Aorta (tissue), 5 donors: ENCODE data around the gene CARM1. TPM values are rescaled to one million over a fixed set of nuclear protein-coding genes. Genes with fewer than 3 reads are reported as not detected.
"Not testable (repeated sequence)": the region's sequence is repeated elsewhere in the genome, so short reads cannot be mapped to it uniquely, and the experiment has no call there.

ENCODE experiments used
- ATAC-seq: fragments of 200-7000 bp; cut with Tn5 transposase; one replicate; pipeline ENCODE4 v1.9.1; 2022; ENCODE audit warnings: moderate library complexity; ENCODE audit not compliant: low FRiP score
- DNase-seq, 2 donors: peaks; one replicate each; pipeline ENCODE4 v3.0.0-alpha.2; 2020
- H3K27ac ChIP-seq, 2 donors: one replicate each; pipeline ENCODE4 v1.5.1; 2013; ENCODE audit warnings: low read length in 2 of 2, mild to moderate bottlenecking in 2 of 2, moderate library complexity in 2 of 2, control low read depth in 1 of 2, inconsistent platforms in 1 of 2, low read depth in 1 of 2
- H3K27me3 ChIP-seq, 2 donors: one replicate each; pipeline ENCODE4 v1.6.1; 2013; ENCODE audit warnings: control low read depth in 1 of 2, low read length in 1 of 2, mild to moderate bottlenecking in 1 of 2, moderate library complexity in 1 of 2; ENCODE audit not compliant: insufficient read depth in 2 of 2, control insufficient read depth in 1 of 2
- H3K36me3 ChIP-seq, 2 donors: one replicate each; pipeline ENCODE4 v1.6.1; 2013; ENCODE audit warnings: control low read depth in 1 of 2, low read length in 1 of 2, mild to moderate bottlenecking in 1 of 2; ENCODE audit not compliant: insufficient read depth in 2 of 2, control insufficient read depth in 1 of 2
- H3K4me1 ChIP-seq, 2 donors: one replicate each; pipeline ENCODE4 v1.6.1; 2013; ENCODE audit warnings: low read length in 2 of 2, control low read depth in 1 of 2, mild to moderate bottlenecking in 1 of 2, moderate library complexity in 1 of 2; ENCODE audit not compliant: insufficient read depth in 2 of 2, control insufficient read depth in 1 of 2
- H3K4me3 ChIP-seq, 2 donors: one replicate each; pipeline ENCODE4 v1.5.1; 2013; ENCODE audit warnings: low read length in 2 of 2, control low read depth in 1 of 2, mild to moderate bottlenecking in 1 of 2
- H3K9me3 ChIP-seq: one replicate; pipeline ENCODE4 v1.6.1; 2013; ENCODE audit warnings: mild to moderate bottlenecking, low read length; ENCODE audit not compliant: control insufficient read depth
- WGBS, 2 donors: extraction: QIAGEN DNeasy Blood & Tissue Kit; methylation state at CpG; one replicate each; pipeline ENCODE4 v1.1.7; 2013; 5-methylcytosine and 5-hydroxymethylcytosine counted together
- intact Hi-C, 2 donors: fragments of 100-400 bp; cut with DNase I; formaldehyde crosslinking; loops; one replicate each; pipeline versions ENCODE4 v1.14.2 to v1.15.0; 2022
- polyA plus RNA-seq, 2 donors: library from polyadenylated mRNA; stranded (reverse); fragments of 200-250 nt; gene quantifications; one replicate each; pipeline ENCODE4 v1.2.3, GENCODE V29; 2013
- total RNA-seq, 2 donors: library from RNA; stranded (reverse); fragmentation: NEBNext Ultra II Directional; extraction: Animal tissue kit (Norgen Biotek cat#: 25700); gene quantifications; one replicate each; pipeline ENCODE4 v1.2.1, GENCODE V29; 2021
- donor health status: healthy with polysubstance abuse.
- donor health status: Bipolar disorder and iron deficiency.
- donor health status: DM: no; HTN: no; CAD: no.
- donor health status: DM: no; HTN: no; CAD: no.
- donor health status: DM: yes; HTN: yes; CAD: no.

Gene CARM1
- total and polyA plus RNA-seq, 4 donors, result 11.5 to 41.4 (median 25.9) TPM

GRCh38 chr19:10855879-10856522 lies 15.4 kb upstream of the CARM1 start:
- no peak for ATAC-seq
- no peaks in the 10 kb centered on the region for H3K36me3 ChIP-seq
- no peak overlapping the region for H3K27ac ChIP-seq
- H3K4me3 ChIP-seq, result no peak overlapping the region
- intact Hi-C loops, result no loop called here
- no peaks in the 10 kb centered on the region for H3K27me3 ChIP-seq
- no peak for DNase-seq
- 69 to 71% methylated on average over 5 of the region's 5 CpGs for WGBS, 2 donors
- no peaks in the 10 kb centered on the region for H3K9me3 ChIP-seq
- H3K4me1 ChIP-seq, result no peaks in the 10 kb centered on the region

GRCh38 chr19:10856899-10857298 lies 14.5 kb upstream of the CARM1 start:
- intact Hi-C loops, H3K4me1 ChIP-seq, DNase-seq, H3K9me3 ChIP-seq, ATAC-seq, H3K27ac ChIP-seq, H3K36me3 ChIP-seq, H3K4me3 ChIP-seq, H3K27me3 ChIP-seq: not testable (repeated sequence)
- WGBS, 2 donors, result 90 to 93% methylated on average over 1 of the region's 1 CpG

GRCh38 chr19:10858204-10858828 lies 13.0 kb upstream of the CARM1 start:
- Histone ChIP-seq H3K9me3 (no peaks in the 10 kb centered on the region), H3K27me3 (no peaks in the 10 kb centered on the region), H3K27ac (no peak overlapping the region), H3K4me3 (no peak overlapping the region), H3K36me3 (no peaks in the 10 kb centered on the region), H3K4me1 (no peaks in the 10 kb centered on the region)
- no peak for ATAC-seq
- DNase-seq, result no peak
- WGBS, 2 donors, result 32% methylated on average over 4 of the region's 4 CpGs
- intact Hi-C loops, result no loop called here

- H3K36me3 ChIP-seq, result no peaks in the 10 kb centered on the region
- 65 to 68% methylated on average over 7 of the region's 7 CpGs for WGBS, 2 donors
- H3K4me3 ChIP-seq, result no peak overlapping the region
- intact Hi-C loops, result no loop called here
- no peaks in the 10 kb centered on the region for H3K27me3 ChIP-seq
- H3K27ac ChIP-seq, result no peak overlapping the region
- no peaks in the 10 kb centered on the region for H3K4me1 ChIP-seq
- H3K9me3 ChIP-seq, result no peaks in the 10 kb centered on the region
- ATAC-seq, result no peak
- DNase-seq, result no peak
Observed at GRCh38 chr19:10861103-10861651, 10.2 kb upstream of the CARM1 start.

- H3K9me3 ChIP-seq, result no peaks in the 10 kb centered on the region
- no peak overlapping the region for H3K4me3 ChIP-seq
Observed at GRCh38 chr19:10862561-10863106, 8.7 kb upstream of the CARM1 start.

GRCh38 chr19:10863107-10863717 lies 8.1 kb upstream of the CARM1 start:
- Histone ChIP-seq H3K36me3 (no peaks in the 10 kb centered on the region), H3K27ac (peak overlapping the region in 1 of 2 donors; percentile 39), H3K27me3 (no peaks in the 10 kb centered on the region), H3K9me3 (no peaks in the 10 kb centered on the region), H3K4me1 (no peaks in the 10 kb centered on the region), H3K4me3 (no peak overlapping the region)
- WGBS, 2 donors, result 19 to 28% methylated on average over 18 of the region's 18 CpGs
- ATAC-seq, result peak; percentile 56
- intact Hi-C loops, result loop anchor here in 1 of 2 donors (2.0 kb wide), 1 partner anchor 144 kb away; the partner anchor contains the start of gene DNM2
- DNase-seq, result peak in 1 of 2 donors; percentile 86

More at GRCh38 chr19:10862561-10863106, 8.7 kb upstream of the CARM1 start:
- WGBS, 2 donors, result 75 to 77% methylated on average over 6 of the region's 6 CpGs
- intact Hi-C loops, result loop anchor here in 1 of 2 donors (2.0 kb wide), 1 partner anchor 144 kb away; the partner anchor contains the start of gene DNM2
- ATAC-seq (peak; percentile 17), DNase-seq (no peak)
- Histone ChIP-seq H3K36me3 (no peaks in the 10 kb centered on the region), H3K4me1 (no peaks in the 10 kb centered on the region), H3K27ac (peak overlapping the region in 1 of 2 donors; percentile 10), H3K27me3 (no peaks in the 10 kb centered on the region)

GRCh38 chr19:10864538-10864899 lies 6.8 kb upstream of the CARM1 start:
- ATAC-seq (peak; percentile 86), DNase-seq (peak; percentile 89 to 96)
- no peak overlapping the region for H3K4me3 ChIP-seq
- H3K9me3 ChIP-seq, result no peaks in the 10 kb centered on the region
- H3K4me1 ChIP-seq, result no peaks in the 10 kb centered on the region
- intact Hi-C loops, result no loop called here
- no peaks in the 10 kb centered on the region for H3K27me3 ChIP-seq
- no peaks in the 10 kb centered on the region for H3K36me3 ChIP-seq
- 11 to 13% methylated on average over 6 of the region's 6 CpGs for WGBS, 2 donors
- no peak overlapping the region for H3K27ac ChIP-seq

GRCh38 chr19:10866495-10866894 lies 4.9 kb upstream of the CARM1 start:
- H3K9me3 ChIP-seq, result no peaks in the 10 kb centered on the region
- no peaks in the 10 kb centered on the region for H3K4me1 ChIP-seq
- H3K4me3 ChIP-seq, result no peak overlapping the region
- ATAC-seq (no peak), DNase-seq (no peak)
- H3K27me3 ChIP-seq, result no peaks in the 10 kb centered on the region
- no peak overlapping the region for H3K27ac ChIP-seq
- 93% methylated on average over 10 of the region's 10 CpGs for WGBS, 2 donors
- no peaks in the 10 kb centered on the region for H3K36me3 ChIP-seq
- intact Hi-C loops, result no loop called here
